GM12892 (cell line): ENCODE data around the gene ZNF865. TPM values are rescaled to one million over a fixed set of nuclear protein-coding genes. Genes with fewer than 3 reads are reported as not detected.
"Not testable (repeated sequence)": the region's sequence is repeated elsewhere in the genome, so short reads cannot be mapped to it uniquely, and the experiment has no call there.

Source experiments
- DNase-seq: peaks from one replicate; pipeline ENCODE4 v3.0.0; 2011; ENCODE audit not compliant: insufficient read length
- FAIRE-seq: peaks from 2 replicates; lab custom pipeline; 2011; peaks lifted over from hg19 to GRCh38; lab: Jason Lieb, UNC
- POLR2A ChIP-seq: IDR thresholded peaks from 2 replicates; pipeline ENCODE4 v1.6.1; 2011; ENCODE audit warnings: low read depth, low read length, control low read depth
- POLR2AphosphoS5 ChIP-seq: IDR thresholded peaks from 2 replicates; pipeline ENCODE4 v1.6.1; 2011; ENCODE audit warnings: low read depth, low read length, control low read depth
- TAF1 ChIP-seq: IDR thresholded peaks from 2 replicates; pipeline ENCODE4 v1.6.1; 2011; ENCODE audit warnings: low read depth, mild to moderate bottlenecking, control low read depth, low read length, borderline replicate concordance
- polyA plus RNA-seq: library from polyadenylated mRNA; unstranded; fragments of >200 nt; gene quantifications from one replicate; pipeline ENCODE4 v1.2.1, GENCODE V29; 2012; ENCODE audit warnings: missing spikeins, inconsistent platforms; ENCODE audit not compliant: missing spikeins

The ZNF865 gene
- polyA plus RNA-seq: 1.7 TPM

DNA sequence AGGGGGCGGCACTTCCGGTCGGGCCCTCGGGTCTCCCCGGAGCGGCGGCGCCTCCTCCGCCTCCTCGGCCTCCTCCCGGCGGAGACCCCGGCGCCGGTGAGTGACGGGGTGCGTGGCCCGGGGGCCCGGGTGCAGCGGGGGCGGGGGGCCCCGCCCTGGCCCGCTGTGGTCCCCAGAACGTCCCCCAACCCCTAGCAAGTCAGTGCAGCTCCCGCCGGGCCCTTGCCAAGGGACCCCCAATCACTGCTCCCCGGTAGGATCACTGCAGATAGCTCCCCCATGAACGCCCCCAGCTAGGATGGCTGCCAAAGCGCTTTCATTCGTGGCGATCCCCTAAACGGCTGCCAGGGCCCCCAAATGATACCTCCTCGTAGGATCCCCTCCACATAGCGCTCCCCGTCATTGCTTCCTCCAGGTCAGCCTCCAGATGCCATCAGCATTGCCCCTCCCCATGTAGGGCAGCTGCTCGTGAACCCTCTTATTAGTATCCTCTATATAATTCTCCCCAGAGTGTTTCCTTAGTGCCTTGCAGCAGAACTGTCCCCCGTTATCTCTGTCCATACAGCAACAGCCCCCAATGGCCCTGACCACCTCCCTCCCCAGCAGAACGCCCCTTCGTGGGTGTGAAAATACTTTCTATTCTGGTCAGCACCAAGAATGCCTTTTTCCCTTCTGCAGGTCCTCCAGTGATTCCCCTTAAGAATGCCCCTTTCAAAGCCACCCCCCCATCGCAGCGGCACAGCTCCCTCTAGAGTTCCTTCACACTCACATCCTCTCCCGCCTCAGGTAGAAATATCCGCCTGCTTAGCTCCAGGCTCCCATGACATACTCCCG lies at the start of gene ZNF865:
ZNF865 (plus strand) TSS at position 11 of the 834 bp plus-strand sequence. CDS start 7,972 bp downstream, outside the sequence.
- TF ChIP-seq TAF1 (peak; percentile 34; the same call in 1 of the 2 replicates), POLR2AphosphoS5 (no peak), POLR2A (no peak)
- FAIRE-seq (peak; percentile 82), DNase-seq (no peak)

DNA sequence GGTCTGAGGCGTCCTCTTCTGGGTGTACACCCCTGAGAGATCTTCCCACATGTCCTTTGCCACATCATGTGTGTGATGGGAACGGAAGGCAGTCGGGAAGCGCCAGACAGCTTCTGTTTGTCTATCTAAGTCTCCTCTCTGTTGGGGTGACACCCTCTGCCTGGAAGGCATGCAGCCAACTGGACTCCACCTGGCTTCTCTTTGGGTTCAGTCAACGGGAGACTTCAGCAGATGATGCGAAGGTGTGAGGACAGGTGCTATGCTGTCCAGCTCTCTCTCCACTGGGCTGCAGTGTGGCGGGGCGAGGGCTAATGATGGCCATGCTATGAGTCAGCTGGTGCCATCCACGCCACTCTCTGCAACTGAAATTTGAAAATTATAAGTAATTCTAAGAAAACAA lies 45.8 kb upstream of the ZNF865 start:
- DNase-seq (no peak), FAIRE-seq (no peak)
- TF ChIP-seq TAF1: no peak
- no peak for TF ChIP-seq POLR2AphosphoS5
- no peak for TF ChIP-seq POLR2A

DNA sequence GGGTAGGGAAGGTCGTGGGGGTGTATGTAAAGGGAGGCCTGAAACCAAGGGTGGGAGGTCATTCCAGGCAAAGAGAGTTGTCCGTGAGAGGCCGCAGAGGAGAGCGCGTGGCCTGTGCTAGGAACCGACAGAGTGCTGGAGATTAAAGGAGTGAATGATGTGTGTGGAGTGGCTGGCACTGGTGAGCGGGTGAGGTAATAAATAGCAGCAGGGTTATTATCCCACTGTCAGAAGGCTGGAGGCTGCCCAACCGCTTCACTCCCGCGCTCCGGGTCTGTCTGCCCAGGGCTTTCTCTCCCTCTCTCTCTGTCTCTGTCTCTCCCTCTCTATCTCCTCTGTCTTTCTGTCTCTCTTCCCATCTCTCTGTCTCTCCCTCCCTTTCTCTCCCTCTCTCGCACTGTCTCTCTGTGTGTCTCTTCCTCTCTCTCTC lies 42.2 kb upstream of the ZNF865 start:
- DNase-seq (no peak), FAIRE-seq (no peak)
- TF ChIP-seq POLR2AphosphoS5 (no peak), POLR2A (no peak), TAF1 (no peak)

DNA sequence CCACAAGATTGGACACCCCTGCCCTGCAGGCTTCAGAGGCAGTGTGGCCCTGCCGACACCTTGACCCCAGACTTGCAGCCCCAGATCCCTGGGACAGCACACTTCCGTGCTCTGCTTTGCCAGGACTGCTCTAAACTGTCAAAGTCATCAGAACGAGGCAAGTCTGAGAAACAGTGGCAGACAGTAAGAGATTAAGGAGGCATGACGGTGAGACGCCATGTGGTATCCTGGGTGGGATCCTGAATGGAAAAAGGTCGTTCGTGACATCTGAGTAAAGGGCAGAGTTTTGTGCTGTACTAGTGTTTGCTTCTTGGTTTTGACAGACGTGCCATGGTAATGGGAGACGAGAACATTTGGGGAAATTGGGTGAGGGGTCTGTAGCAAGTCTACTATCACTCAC lies 38.6 kb upstream of the ZNF865 start:
- FAIRE-seq: no peak
- DNase-seq: no peak
- TF ChIP-seq POLR2A (no peak), POLR2AphosphoS5 (no peak), TAF1 (no peak)

DNA sequence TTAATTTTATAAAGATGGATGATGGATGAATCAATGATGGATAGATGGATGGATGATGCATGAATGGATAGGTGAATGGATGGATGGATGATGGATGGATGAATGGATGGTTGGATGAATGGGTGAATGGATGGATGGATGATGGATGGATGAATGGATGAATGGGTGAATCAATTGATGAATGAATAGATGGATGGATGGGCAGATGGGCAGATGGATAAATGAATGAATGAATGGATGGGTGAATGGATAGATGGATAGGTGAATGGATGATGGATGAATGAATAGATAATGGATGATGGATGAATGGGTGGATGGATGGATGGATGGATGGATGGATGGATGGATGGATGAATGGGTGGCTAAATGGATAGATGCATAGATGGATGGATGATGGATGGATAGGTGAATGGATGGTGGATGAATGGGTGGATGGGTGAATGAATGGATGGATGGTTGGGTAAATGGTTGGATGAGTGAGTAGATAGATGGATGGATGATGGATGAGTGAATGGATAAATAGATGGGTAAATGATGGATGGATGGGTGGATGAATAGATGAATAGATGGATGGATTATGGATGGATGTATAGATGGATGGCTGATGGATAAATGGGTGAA lies 37.6 kb upstream of the ZNF865 start:
- no peak for FAIRE-seq

DNA sequence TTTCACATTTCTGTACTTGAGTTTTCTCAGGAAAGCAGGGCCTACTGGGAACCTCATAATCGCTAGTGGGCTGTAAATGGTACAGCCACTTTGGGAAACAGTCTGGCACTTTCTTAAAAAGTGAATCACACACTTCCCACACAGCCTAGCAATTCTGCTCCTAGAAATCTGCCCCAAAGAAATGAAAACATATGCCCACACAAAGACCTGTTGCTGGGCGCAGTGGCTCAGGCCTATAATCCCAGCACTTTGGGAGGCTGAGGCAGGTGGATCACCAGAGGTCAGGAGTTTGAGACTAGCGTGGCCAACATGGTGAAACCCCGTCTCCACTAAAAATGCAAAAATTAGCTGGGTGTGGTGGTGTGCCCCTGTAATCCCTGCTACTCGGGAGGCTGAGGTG lies 36.0 kb upstream of the ZNF865 start:
- DNase-seq, FAIRE-seq: not testable (repeated sequence)

More for the DNA sequence above, 37.6 kb upstream of the ZNF865 start:
- no peak for TF ChIP-seq TAF1
- TF ChIP-seq POLR2A: no peak
- TF ChIP-seq POLR2AphosphoS5: no peak
- no peak for DNase-seq

DNA sequence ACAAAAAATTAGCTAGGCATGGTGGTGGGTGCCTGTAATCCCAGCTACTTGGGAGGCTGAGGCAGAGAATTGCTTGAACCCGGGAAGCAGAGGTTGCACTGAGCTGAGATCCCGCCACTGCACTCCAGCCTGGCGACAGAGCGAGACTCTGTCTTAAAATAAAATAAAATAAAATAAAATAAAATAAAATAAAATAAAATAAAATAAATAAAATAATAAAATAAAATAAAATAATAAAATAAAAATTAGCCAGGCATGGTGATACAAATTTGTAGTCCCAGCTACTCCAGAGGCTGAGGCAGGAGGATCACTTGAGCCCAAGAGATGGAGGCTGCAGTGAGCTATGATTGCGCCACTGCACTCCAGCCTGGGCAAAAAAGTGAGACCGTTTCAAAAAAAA lies 31.5 kb upstream of the ZNF865 start:
- FAIRE-seq, DNase-seq: not testable (repeated sequence)

DNA sequence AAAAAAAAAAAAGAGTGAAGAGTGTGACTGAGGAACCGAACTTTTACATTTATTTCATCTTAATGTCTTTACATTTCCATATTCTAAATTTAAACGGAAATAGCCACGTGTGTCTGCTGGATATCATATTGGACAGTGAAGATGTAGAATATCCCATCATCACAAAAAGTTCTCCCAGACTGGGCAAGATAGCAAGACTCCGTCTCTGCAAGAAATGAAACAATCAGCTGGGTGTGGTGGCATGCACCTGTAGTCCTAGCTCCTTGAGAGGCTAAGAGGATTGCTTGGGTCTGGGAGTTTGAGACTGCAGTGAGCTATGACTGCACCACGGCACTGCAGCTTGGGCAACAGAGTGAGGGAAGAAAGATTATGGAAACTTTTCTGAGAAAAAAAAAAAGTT lies 28.7 kb upstream of the ZNF865 start:
- TF ChIP-seq POLR2A: no peak
- no peak for TF ChIP-seq TAF1
- TF ChIP-seq POLR2AphosphoS5: no peak
- DNase-seq: no peak

DNA sequence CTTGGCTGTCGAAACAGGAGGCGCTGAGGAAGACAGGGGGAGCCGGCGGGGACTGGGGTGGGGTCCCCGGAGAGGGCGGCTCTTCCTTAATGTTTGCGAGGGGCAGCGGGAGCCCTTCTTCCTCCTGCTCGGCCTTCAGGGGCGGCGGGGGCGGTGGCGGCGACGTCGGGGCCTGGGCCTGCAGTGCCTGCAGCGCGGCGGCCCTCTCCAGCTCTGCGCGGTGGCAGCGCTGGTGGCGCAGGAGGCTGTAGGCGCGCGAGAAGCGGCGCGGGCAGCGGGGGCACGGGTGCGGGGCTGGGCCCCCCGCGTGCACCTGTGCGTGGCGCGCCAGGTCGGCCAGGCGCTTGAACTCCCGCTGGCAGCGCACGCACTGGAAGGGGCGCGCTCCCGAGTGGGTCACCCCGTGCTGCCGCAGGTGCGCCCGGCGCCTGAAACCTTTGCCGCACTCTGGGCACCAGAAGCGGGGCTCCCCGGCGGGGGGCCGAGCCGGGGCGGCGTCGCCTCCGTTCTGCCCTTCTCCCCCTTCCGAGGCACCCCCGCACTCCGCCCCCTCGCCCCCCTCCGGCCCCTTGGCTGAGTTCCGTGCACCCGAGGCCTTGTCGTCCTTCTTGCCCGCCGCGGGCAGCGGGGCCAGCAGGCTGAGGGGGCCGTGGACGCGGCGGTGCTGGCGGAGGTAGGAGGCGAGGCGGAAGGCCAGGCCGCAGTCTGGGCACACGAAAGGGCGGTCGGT lies 27.3 kb upstream of the ZNF865 start:
- FAIRE-seq (no peak), DNase-seq (no peak)
- no peak for TF ChIP-seq POLR2AphosphoS5
- TF ChIP-seq POLR2A: no peak
- TF ChIP-seq TAF1: no peak

More for the DNA sequence above, 28.7 kb upstream of the ZNF865 start:
- FAIRE-seq: no peak

DNA sequence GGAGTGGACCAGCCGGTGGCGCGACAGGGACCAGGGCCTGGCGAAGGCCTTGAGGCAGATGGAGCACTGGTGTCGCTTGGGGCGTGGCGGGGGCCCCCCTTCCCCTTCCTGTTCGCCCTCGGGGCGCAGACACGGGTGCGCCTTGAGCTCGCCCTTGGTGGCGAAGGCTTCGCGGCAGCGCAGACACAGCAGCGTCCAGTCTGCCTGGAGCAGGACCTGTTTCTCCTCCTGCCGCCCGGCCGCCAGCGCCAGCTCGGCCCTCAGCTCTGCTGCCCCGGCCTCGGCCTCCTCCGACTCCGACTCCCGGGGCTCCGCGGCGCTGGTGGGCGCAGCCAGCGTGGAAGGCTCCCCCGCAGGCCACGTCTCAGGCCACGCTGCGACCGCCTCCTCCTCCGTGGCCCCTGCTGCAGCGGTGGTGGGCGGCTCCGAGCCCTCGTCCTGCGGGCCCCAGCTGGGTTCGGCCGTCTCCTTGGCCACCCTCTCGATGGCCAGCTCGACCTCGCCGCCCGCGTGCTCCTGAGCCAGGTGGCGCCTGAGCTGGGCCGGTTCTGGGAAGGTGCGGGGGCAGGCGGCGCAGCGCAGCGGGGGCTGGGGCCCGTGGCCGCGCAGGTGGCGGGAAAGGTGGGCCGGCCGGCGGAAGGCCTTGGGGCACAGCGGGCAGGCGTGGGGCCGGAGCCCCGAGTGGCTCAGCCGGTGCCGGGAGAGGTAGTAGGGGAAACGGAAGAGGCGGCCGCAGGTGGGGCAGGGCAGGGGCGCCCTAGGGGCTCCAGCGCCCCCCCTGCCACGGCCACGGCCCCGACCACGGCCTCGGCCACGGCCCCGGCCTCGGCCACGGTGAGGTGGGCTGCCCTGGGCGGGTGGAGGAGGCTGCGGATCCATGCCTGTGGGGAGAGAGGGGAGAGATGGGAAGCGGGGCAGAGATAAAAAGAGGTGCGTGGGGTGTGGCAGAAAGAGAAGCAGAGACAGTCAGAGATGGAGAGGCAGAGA lies 26.4 kb upstream of the ZNF865 start:
- DNase-seq (no peak), FAIRE-seq (no peak)
- TF ChIP-seq POLR2A (no peak), POLR2AphosphoS5 (no peak), TAF1 (no peak)

DNA sequence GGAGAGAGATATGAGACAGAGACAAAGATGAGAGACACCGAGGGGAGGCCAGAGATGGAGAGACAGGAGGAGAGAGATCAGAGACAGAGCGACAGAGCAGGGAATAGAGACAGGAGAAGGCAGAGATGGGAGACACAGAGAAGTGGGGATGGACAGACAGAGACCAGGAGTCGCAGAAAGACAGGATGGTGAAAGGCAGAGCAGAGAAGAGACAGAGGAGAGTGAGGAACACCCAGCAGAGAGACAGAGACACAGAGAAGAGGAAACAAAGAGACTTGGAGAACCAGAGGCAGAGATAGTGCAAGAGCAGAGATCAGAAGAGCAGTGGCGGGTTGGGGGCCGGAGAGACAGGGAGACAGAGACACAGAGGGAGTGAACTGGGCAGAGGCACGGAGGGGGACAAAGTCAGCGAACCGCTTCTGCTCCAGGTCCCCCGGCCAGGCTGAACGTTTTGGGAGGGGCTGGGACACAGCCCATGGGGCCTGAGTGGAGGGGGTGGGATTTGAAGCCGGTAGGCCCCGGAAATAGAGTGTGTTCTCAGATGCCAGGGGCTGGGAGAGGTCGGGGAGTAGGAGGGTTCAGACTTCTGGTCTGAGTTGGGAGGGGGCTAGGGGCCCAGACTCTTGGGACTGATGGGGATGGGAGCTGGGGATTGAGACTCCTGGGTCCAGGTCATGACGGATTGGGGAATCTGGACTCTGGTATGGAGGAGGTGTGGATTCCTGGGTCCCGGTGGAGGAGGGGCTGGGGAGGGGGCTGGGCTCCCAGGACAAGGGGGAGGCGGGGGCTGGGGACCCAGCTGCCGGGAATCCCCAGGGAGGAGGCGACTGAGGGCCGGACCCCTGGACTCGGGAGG lies 25.5 kb upstream of the ZNF865 start:
- no peak for TF ChIP-seq POLR2AphosphoS5
- no peak for TF ChIP-seq POLR2A
- no peak for TF ChIP-seq TAF1
- DNase-seq (no peak), FAIRE-seq (no peak)
